AG09319 (cell line): ENCODE results near the gene ITPKB.

Experiments
- DNase-seq: peaks from one replicate; pipeline ENCODE4 v3.0.0-alpha.2; 2010; ENCODE audit warnings: low read depth; ENCODE audit errors: extremely low read depth
- TF ChIP-seq, protein P1 (sequence below): IDR thresholded peaks from 2 replicates; pipeline ENCODE4 v1.5.1; 2011; ENCODE audit warnings: low read depth, mild to moderate bottlenecking, inconsistent platforms, low read length, moderate library complexity

The ITPKB gene

DNA sequence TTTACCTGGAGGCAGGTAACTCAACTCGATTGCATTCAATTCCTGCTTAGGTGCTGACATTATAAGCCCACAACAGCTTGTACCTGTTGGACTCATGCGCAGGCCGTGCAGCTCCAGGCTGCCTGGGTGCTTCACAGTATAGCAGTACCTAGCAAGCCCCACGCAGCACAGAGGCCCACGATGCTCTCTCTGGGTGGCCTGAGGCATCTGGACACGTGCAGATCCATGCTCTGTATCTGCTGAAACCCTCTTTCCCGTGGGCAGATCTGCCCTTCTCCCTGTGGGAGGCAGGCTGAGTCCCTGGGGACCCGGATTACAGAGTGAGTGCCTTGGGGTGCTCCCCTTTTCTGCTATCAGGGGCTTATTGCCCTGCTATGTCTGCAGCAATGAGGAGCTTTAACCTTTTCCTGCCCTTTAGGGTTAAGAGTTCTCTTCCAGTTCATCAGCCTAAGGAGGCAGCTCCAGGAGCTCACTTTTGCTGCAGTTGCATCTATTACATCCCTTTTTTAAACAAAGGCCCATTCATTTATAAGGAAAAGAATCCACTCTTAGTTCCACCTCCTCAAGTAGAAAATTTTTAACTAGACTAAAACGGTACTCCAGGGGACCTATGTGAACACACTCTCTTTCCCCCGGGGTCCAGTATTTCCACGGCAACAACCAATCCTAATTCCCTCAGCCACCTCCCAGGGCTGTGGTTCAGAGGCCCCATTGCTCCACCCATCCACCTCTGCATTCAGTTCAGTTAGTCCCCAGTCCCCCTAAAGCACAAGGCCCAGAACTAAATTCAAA lies 19.3 kb downstream of the ITPKB start:
- no peak for DNase-seq
- TF ChIP-seq, protein P1, sequence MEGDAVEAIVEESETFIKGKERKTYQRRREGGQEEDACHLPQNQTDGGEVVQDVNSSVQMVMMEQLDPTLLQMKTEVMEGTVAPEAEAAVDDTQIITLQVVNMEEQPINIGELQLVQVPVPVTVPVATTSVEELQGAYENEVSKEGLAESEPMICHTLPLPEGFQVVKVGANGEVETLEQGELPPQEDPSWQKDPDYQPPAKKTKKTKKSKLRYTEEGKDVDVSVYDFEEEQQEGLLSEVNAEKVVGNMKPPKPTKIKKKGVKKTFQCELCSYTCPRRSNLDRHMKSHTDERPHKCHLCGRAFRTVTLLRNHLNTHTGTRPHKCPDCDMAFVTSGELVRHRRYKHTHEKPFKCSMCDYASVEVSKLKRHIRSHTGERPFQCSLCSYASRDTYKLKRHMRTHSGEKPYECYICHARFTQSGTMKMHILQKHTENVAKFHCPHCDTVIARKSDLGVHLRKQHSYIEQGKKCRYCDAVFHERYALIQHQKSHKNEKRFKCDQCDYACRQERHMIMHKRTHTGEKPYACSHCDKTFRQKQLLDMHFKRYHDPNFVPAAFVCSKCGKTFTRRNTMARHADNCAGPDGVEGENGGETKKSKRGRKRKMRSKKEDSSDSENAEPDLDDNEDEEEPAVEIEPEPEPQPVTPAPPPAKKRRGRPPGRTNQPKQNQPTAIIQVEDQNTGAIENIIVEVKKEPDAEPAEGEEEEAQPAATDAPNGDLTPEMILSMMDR, result no peak

DNA sequence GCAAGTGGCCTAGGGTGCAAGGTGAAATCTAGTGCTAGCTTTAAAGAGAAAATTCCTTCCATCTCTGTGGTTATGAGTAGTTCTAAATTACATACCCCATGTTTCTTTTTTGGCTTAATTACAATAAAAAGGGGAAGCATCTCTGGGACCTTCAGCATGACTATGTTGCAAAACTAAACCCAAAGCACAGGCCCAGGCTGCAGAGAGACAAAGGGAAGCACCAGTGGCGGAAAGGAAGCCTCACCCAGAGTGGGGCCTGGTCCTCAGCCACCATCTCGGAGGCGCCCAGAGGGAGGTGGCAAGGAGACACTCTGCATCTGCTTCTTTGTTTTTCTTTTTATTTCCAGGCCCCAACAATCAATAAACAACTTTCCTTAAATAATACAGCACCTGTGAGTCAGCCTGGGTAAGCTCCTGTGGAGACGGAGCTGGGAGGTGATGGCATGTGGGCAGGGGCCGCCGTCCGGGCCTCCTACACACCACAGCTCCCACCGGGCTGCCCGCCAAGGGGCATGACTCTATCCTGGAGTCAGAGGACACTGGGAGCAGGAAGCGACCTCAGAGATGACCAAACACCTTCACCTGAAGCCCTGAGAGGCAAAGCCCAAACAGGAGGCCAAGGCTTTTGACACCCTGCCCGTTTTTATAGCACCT lies 21.7 kb downstream of the ITPKB start:
- TF ChIP-seq, protein P1, result no peak
- DNase-seq, result no peak

DNA sequence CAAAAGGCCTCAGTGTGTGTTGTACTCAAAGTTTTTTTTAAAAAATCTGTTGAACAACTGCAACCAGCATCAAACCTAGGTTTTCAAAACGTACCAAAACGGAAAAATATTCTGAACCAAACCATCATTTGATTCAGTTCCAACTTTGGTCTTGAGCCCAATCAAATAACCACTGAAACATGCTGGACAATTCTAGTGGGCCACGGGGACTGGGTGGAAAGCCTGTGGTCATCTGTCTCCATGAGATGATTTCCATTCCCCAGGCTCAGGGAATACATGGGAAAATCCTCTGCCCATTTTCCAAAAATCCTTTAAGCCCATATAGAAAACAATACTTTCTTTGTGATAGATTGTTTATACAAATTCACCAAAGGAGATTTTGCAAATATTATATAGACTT lies 22.5 kb downstream of the ITPKB start:
- TF ChIP-seq, protein P1, result no peak
- no peak for DNase-seq

DNA sequence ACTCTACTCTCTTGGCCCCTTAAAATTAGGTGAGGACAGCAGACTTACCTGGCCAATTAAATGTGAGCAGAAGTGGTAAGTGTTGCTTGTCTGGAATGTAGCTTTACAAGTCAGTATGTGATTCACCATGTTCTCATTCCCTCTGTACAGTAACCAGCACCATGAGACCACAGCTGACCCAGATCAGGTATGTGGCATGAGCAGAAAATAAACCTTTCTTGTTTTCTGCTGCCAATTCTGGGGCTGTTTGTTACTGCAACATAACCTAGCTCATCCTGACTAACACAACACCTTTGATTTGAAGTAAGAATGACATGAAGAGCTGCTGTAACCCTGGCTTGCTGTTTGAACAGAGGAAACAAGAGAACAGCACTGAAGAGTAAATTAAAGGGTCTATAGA lies 24.9 kb downstream of the ITPKB start:
- TF ChIP-seq, protein P1, result no peak
- DNase-seq, result no peak

DNA sequence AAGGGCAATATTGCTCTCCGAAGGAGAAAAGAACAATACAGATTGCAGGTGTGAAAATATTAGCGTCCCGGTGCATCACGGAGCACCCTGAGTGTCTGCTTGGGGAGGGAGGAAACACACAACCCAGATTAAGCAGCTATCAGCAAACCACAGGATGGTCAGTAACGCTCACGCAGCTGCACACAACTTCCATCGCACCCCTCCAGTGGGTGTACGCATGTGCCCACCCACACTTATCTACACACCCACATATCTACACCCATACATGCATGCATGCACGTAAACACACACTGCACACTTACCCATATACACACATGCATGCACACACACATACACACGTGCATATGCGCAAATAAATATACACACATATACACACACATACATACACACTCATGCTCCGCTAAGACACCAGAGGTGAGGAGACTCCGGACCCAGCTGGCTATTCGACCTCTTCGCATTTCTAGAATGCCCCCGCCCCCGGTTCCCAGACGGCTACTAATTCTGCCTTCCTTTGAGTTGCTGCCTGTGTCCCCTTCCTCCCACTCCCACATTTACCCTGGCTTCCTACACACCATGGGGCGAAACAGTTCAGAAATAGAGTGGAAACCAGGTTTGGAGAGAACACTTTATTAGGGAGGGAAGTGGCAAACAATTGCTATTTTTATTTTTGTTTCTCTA lies 26.2 kb downstream of the ITPKB start:
- DNase-seq, result no peak
- TF ChIP-seq, protein P1, result no peak

DNA sequence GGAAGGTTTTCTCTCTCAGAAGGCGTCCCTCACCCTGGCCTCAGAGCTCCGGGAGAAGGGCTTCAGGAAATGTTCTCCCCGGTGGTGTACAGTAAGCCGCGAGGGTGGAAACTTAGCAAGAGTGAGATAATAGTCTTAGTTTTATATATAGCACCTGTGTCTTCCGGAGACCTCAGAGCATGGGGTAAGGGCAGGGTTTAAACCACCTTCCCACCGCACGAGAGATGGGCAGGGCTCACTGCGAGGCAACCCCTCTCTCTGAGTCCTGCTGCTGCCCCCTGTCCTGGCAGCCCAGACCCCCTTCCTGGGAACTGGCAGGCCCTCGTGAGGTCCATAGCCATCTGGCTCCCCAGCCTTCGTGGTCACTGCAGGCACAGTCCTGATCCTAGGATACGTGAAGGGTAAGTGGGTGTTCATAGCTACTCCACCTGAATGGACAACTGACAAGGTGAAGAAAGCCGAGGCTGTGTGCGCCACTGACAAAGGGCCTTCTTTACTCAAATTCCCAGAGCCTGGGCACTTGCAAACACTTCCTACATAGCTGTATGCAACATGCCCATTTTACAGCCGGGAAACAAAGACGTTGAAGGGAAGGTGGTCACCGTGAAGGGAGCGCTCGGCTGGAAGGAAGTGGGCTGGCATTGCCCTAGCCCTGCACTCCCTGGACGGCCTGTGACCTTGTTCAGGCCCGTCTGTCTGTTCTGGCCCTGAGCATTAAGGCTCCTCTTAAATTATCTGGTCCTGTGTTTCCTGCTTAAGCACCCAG lies 26.9 kb downstream of the ITPKB start:
- DNase-seq, result no peak

More for the DNA sequence above, 26.9 kb downstream of the ITPKB start:
- TF ChIP-seq, protein P1, result no peak
